Activated CD4-positive, alpha-beta T cell treated with anti-CD3 and anti-CD28 coated beads, Interleukin-2, Interleukin-4, amounts not matched to agents 100 ng/mL and 50 ng/mL, durations not matched to agents 16 hours and 8 hours (primary cell): ENCODE measurements around the gene FLYWCH2.
A peak's percentile ranks its signal among the peaks of the same experiment; 100 is the strongest.
"Not testable (repeated sequence)": the region's sequence is repeated elsewhere in the genome, so short reads cannot be mapped to it uniquely, and the experiment has no call there.

Source experiments
- DNase-seq: peaks from one replicate; pipeline ENCODE4 v3.0.0-alpha.2; 2020; ENCODE audit warnings: low spot score

FLYWCH2 gene

DNA sequence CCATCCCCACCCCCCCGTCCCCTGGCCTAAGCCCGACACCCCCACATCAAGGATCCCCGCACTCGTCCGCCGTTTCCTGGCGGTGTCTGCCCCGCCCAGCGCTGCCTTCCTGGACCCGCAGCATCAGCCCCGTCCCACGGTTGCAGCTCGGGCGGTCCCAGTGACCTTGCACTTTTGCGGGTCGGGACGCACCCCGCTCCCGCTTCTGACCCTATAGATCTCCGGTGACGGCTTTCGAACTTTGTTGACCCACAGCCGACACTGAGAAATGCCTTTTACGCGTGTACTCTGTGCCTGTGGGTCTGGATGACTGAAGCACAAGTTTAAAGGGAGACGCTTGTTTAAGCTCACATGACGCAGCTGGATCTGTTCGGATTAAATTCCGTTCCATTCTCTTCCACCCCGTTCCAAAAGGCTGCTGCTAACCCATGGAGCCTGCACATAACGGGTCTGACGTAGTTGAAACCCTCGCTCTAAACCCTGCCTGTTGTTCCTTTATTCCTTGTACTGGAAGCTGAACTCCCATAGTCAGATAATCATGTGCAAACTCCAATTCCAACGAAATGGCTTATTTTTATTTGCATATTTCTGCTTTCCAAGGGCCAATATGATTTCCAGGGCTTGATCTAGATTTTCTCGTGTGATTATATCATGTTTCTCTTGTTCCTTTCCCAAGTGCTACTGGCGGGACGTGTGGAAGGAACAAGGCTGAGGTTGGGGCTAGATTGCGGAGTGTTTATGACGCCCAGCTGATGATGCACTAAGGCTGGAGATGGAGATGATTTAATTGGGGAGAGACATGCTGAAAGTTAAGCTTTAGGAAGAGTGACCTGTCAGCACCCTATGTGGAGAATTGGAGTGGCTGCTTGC, 29.6 kb downstream of the FLYWCH2 start:
- DNase-seq: peak; percentile 12

GRCh38 chr16:2913603-2914002, 30.6 kb downstream of the FLYWCH2 start:
- no peak for DNase-seq

GRCh38 chr16:2914233-2914632, 31.2 kb downstream of the FLYWCH2 start:
- no peak for DNase-seq

GRCh38 chr16:2915196-2915929, 32.3 kb downstream of the FLYWCH2 start:
- peak; percentile 13 for DNase-seq

DNA sequence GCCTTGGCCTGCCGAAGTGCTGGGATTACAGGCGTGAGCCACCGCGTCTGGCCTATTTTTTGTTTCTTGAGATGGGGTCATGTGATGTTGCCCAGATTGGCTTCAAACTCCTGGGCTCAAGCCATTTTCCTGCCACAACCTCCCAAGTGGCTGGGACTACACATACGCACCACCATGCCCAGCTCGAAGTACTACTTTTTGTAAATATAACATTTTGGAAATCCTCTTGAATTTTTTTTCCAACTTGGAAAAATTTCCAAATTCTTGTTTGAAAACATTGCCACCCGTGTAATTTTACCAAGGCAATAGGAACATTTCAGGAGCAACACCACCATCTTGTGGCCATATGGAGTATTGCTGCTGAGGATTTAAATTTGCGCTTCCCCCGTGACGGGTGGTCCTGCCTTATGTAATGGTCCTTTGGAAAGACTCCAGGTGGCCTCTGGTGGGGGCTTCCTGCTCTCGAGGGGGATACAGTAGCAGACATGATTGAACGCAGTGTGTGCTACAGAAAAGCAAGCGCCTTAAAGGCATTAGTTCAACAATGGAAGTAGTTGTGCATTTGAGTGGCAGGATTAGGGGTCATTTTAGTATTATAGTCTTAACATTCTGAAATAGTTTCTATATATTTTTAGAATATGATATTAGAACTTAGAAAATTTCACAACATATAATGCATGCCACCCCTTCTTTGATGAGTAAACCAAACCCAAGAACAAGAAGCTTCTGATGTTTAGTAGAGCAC, 36.7 kb downstream of the FLYWCH2 start:
- peak; percentile 62 for DNase-seq

DNA sequence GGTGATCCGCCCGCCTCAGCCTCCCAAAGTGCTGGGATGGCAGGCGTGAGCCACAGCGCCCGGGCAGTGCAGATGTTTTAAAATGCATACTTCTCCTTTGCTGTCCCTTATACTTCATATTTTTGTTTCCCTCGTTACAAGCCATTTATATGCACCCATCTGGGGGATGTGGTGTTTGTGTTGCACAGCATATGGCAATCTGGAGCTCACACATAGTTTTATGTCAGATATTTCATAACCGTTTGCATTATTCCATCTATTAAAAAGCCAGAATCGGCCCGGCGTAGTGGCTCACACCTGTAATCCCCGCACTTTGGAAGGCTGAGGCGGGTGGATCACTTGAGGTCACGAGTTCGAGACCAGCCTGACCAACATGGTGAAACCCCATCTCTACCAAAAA, 40.5 kb downstream of the FLYWCH2 start:
- DNase-seq: no peak

GRCh38 chr16:2924901-2925755, 42.1 kb downstream of the FLYWCH2 start:
- no peak for DNase-seq

- no peak for DNase-seq
Observed at GRCh38 chr16:2925951-2926649, 43.1 kb downstream of the FLYWCH2 start.

GRCh38 chr16:2926650-2926999, 43.6 kb downstream of the FLYWCH2 start:
- DNase-seq: no peak

DNA sequence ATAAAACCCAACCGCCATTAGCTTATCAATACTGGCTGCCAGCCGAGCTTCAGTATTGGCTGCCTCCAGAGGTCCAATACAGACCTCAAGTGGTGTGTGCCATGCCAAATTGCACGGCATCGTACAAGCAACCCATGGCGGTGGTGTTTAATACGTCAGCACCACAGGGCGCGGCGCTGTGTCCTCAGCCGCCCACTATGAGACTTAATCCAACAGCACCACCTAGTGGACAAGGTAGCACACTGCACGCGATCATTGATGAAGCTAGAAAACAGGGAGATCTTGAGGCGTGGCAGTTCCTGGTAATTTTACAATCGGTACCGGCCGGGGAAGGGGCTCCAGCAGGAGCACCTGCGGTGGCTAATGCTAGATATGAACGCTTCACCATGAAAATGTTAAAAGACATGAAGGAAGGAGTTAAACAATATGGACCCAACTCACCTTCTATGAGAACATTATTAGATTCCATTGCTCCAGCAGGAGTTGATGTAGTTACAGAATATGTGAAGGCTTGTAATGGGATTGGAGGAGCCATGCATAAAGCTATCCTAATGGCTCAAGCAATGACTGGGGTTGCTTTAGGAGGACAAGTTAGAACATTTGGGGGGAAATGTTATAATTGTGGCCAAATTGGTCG, 44.1 kb downstream of the FLYWCH2 start:
- peak; percentile 93 for DNase-seq

DNA sequence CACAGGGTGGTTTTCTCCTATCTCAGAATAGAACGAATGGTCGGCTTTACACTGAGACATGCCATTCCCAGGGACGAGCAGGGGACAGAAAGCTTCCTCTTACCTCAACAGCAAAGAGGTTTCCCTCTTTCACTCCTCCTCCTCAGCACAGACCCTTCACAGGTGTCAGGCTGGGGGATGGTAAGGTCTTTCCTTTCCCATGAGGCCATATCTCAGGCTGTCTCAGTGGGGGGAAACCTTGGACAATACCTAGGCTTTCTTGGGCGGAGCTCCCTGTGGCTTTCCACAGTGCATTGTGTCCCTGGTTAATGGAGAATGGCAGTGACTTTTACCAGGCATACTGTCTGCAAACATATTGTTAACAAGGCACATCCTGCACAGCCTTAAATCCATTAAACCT, 45.1 kb downstream of the FLYWCH2 start:
- not testable (repeated sequence) for DNase-seq

DNA sequence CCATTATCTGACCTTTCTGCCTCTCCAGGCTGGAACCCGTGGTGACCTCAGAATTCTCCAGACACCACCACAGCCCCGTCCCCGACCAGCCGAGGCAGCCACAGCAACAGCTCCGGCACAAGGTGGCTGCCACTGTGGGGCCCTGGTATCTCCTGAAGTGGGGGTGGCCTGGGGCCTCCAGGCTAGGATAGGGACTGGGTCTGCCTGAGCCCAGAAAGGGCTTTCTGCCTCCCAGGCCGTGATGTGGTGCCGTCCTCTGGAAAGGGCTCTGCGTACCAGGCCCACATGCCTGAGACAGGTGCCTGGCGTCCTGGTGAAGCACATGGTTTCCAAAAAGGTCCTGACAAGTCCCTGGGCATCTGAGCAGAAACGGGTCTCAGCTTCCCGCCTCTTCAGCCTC, 45.8 kb downstream of the FLYWCH2 start:
- DNase-seq: no peak

DNA sequence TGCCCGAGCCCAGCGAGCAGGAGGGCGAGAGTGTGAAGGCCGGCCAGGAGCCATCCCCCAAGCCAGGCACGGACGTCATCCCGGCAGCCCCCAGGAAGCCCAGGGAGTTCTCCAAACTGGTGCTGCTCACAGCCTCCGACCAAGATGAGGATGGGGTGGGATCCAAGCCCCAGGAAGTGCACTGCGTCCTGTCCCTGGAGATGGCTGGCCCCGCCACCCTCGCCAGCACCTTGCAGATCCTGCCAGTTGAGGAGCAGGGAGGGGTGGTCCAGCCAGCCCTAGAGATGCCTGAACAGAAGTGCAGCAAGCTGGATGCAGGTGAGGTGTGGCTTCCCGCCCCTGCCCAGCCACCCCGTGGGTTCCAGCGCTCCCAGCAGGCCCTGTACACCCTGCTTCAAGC, 46.7 kb downstream of the FLYWCH2 start:
- no peak for DNase-seq

GRCh38 chr16:2930236-2930635, 47.2 kb downstream of the FLYWCH2 start:
- DNase-seq: no peak

GRCh38 chr16:2931231-2931914, 48.4 kb downstream of the FLYWCH2 start:
- DNase-seq: not testable (repeated sequence)

- DNase-seq: no peak
Observed at GRCh38 chr16:2933136-2933535, 50.1 kb downstream of the FLYWCH2 start.

DNA sequence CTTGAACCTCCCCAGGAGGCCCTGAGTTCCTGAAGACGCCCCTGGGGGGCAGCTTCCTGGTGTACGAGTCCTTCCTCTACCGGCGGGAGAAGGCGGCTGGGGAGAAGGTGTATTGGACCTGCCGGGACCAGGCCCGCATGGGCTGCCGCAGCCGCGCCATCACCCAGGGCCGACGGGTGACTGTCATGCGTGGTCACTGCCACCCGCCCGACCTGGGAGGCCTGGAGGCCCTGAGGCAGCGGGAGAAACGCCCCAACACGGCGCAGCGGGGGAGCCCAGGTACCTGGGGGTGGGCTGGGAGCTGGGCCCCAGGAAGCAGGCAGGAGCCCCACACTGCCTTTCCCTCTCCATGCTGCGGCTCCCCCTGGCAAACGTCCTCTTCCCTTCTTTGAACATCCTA, 50.7 kb downstream of the FLYWCH2 start:
- no peak for DNase-seq

GRCh38 chr16:2934450-2934849, 51.4 kb downstream of the FLYWCH2 start:
- DNase-seq: no peak

DNA sequence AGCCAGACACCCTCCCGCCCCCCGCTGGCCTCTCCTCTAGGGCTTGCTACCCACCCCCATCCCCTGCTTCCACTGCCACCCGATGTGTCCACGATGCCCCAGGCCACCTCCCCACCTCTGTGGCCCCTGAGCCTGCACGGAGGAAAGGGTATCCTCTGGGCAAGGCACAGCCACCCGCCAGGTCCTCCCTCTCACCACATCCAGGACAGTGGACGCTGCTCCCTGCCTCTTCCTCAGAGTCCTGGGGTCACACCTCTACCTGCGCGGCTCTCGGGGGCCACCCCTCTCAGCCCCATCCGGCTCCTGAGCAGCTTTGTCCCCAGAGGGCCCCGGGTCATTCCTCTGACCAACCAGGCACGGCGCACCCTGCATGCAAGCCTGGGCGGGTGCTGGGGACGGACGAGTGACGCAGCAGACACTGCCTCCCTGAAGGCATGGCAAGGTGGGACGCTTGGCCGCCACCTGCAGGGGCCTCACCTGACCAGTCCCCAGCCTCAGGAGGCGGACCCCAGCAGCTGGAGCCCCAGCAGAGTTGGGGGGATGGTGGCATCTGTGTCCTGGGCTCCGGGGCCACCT, 53.5 kb downstream of the FLYWCH2 start:
- DNase-seq: no peak

GRCh38 chr16:2937170-2937569, 54.2 kb downstream of the FLYWCH2 start:
- DNase-seq: no peak
